ENCODE results near the gene AIG1. TPM values are rescaled to one million over a fixed set of nuclear protein-coding genes. Genes with fewer than 3 reads are reported as not detected.
"Not testable (repeated sequence)": the region's sequence is repeated elsewhere in the genome, so short reads cannot be mapped to it uniquely, and the experiment has no call there.

Gene AIG1
- total RNA-seq, 1 donor from 2014 or later, result 14.3 TPM

- no peak overlapping the region for H3K27ac Mint-ChIP-seq (ENCODE audit: unreplicated experiment)
- H3K4me1 Mint-ChIP-seq (ENCODE audit: low read depth, unreplicated experiment), result no peaks in the 10 kb centered on the region
- peaks cover 6% of the 10 kb centered on the region for H3K36me3 Mint-ChIP-seq (ENCODE audit: unreplicated experiment)
- peaks cover 1% of the 10 kb centered on the region for H3K9me3 Mint-ChIP-seq (ENCODE audit: unreplicated experiment)
- no peak overlapping the region for H3K4me3 Mint-ChIP-seq (ENCODE audit: unreplicated experiment)
- DNase-seq, result no peak
- no peak for TF ChIP-seq CTCF (IDR thresholded peaks at IDR 0.05; ENCODE audit: partially characterized antibody, unreplicated experiment)
- no peaks in the 10 kb centered on the region for H3K27me3 Mint-ChIP-seq (ENCODE audit: unreplicated experiment)
Measured at GRCh38 chr6:143245656-143246055, 185.0 kb downstream of the AIG1 start.

GRCh38 chr6:143246166-143246775 is 185.6 kb downstream of the AIG1 start:
- H3K4me3 Mint-ChIP-seq (ENCODE audit: unreplicated experiment); H3K9me3 Mint-ChIP-seq (ENCODE audit: unreplicated experiment); H3K27ac Mint-ChIP-seq (ENCODE audit: unreplicated experiment); H3K36me3 Mint-ChIP-seq (ENCODE audit: unreplicated experiment); DNase-seq; H3K4me1 Mint-ChIP-seq (ENCODE audit: low read depth, unreplicated experiment); H3K27me3 Mint-ChIP-seq (ENCODE audit: unreplicated experiment): not testable (repeated sequence)

- no peak for TF ChIP-seq CTCF (IDR thresholded peaks at IDR 0.05; ENCODE audit: partially characterized antibody, unreplicated experiment)
- H3K4me1 Mint-ChIP-seq (ENCODE audit: low read depth, unreplicated experiment), result no peaks in the 10 kb centered on the region
- no peak overlapping the region for H3K4me3 Mint-ChIP-seq (ENCODE audit: unreplicated experiment)
- H3K9me3 Mint-ChIP-seq (ENCODE audit: unreplicated experiment), result peaks cover 1% of the 10 kb centered on the region
- H3K27me3 Mint-ChIP-seq (ENCODE audit: unreplicated experiment), result no peaks in the 10 kb centered on the region
- H3K27ac Mint-ChIP-seq (ENCODE audit: unreplicated experiment), result no peak overlapping the region
- H3K36me3 Mint-ChIP-seq (ENCODE audit: unreplicated experiment), result peaks cover 6% of the 10 kb centered on the region
- DNase-seq, result no peak
Measured at GRCh38 chr6:143247586-143247985, 186.9 kb downstream of the AIG1 start.

- no peak for TF ChIP-seq CTCF (IDR thresholded peaks at IDR 0.05; ENCODE audit: partially characterized antibody, unreplicated experiment)
- H3K4me3 Mint-ChIP-seq (ENCODE audit: unreplicated experiment), result no peak overlapping the region
- H3K27ac Mint-ChIP-seq (ENCODE audit: unreplicated experiment), result no peak overlapping the region
- H3K9me3 Mint-ChIP-seq (ENCODE audit: unreplicated experiment), result peaks cover 1% of the 10 kb centered on the region
- peaks cover 6% of the 10 kb centered on the region for H3K36me3 Mint-ChIP-seq (ENCODE audit: unreplicated experiment)
- no peaks in the 10 kb centered on the region for H3K4me1 Mint-ChIP-seq (ENCODE audit: low read depth, unreplicated experiment)
- H3K27me3 Mint-ChIP-seq (ENCODE audit: unreplicated experiment), result no peaks in the 10 kb centered on the region
- no peak for DNase-seq
Measured at GRCh38 chr6:143248359-143248758, 187.7 kb downstream of the AIG1 start.

GRCh38 chr6:143251288-143251687 is 190.6 kb downstream of the AIG1 start:
- H3K27me3 Mint-ChIP-seq (ENCODE audit: unreplicated experiment), result no peaks in the 10 kb centered on the region
- TF ChIP-seq CTCF (IDR thresholded peaks at IDR 0.05; ENCODE audit: partially characterized antibody, unreplicated experiment), result no peak
- no peaks in the 10 kb centered on the region for H3K9me3 Mint-ChIP-seq (ENCODE audit: unreplicated experiment)

More at GRCh38 chr6:143251288-143251687, 190.6 kb downstream of the AIG1 start:
- Mint-ChIP-seq H3K36me3 (ENCODE audit: unreplicated experiment) (peaks cover 1% of the 10 kb centered on the region), H3K4me3 (ENCODE audit: unreplicated experiment) (no peak overlapping the region), H3K27ac (ENCODE audit: unreplicated experiment) (no peak overlapping the region), H3K4me1 (ENCODE audit: low read depth, unreplicated experiment) (no peaks in the 10 kb centered on the region)
- DNase-seq, result no peak
